Measurements from ENCODE around the gene VIL1. TPM values are rescaled to one million over a fixed set of nuclear protein-coding genes. Genes with fewer than 3 reads are reported as not detected.
A peak's percentile ranks its signal among the peaks of the same experiment; 100 is the strongest.

The VIL1 gene
- total RNA-seq (10 to 100 TPM; 10.7 to 27.9 (median 17.6) TPM), polyA plus RNA-seq (10 to 100 TPM; 10.1 to 12.6 TPM)

GRCh38 chr2:218418717-218419458 is at the start of gene VIL1:
Gene VIL1 (plus strand): TSS chr2:218419123. CDS start chr2:218423779, 4,656 bp downstream.
- H3K36me3 ChIP-seq: no peaks in the 10 kb centered on the region
- H3K27me3 ChIP-seq: no peaks in the 10 kb centered on the region
- DNase-seq (peak in 5 of 6 donors; percentile 60 to 91 (median 76)), FAIRE-seq (no peak), ATAC-seq (peak; percentile 95 to 99 (median 96))
- TF ChIP-seq CTCF (IDR thresholded peaks at IDR 0.05): no peak
- intact Hi-C loops (cut with DNase I): loop anchor here in 1 of 3 donors (10.0 kb wide), 1 partner anchor 46 kb away; no protein-coding TSS in a partner anchor
- no peaks in the 10 kb centered on the region for H3K9me3 ChIP-seq
- 29 to 32% methylated on average over 9 of the region's 9 CpGs for WGBS, 2 donors
- H3K4me1 ChIP-seq: no peaks in the 10 kb centered on the region
- peak within 1 kb of the TSS in 3 of 4 donors; percentile 20 to 53 (median 52) for H3K27ac ChIP-seq
- H3K4me3 ChIP-seq: peak within 1 kb of the TSS in 2 of 4 donors; percentile 12 to 39

GRCh38 chr2:218369330-218369729 is 49.6 kb upstream of the VIL1 start:
- no peaks in the 10 kb centered on the region for H3K27me3 ChIP-seq
- H3K4me1 ChIP-seq: peaks cover 0 to 3% (median 0%) of the 10 kb centered on the region in 3 donors
- WGBS, 2 donors: 48 to 50% methylated on average over 2 of the region's 2 CpGs
- ATAC-seq (peak in 1 of 4 donors; percentile 4), FAIRE-seq (no peak), DNase-seq (no peak)
- H3K9me3 ChIP-seq: no peaks in the 10 kb centered on the region
- intact Hi-C loops (cut with DNase I): no loop called here
- H3K4me3 ChIP-seq: no peak overlapping the region
- no peak for TF ChIP-seq CTCF (IDR thresholded peaks at IDR 0.05)
- H3K27ac ChIP-seq: peak overlapping the region in 2 of 4 donors; percentile 88 to 95
- H3K36me3 ChIP-seq: no peaks in the 10 kb centered on the region

DNA sequence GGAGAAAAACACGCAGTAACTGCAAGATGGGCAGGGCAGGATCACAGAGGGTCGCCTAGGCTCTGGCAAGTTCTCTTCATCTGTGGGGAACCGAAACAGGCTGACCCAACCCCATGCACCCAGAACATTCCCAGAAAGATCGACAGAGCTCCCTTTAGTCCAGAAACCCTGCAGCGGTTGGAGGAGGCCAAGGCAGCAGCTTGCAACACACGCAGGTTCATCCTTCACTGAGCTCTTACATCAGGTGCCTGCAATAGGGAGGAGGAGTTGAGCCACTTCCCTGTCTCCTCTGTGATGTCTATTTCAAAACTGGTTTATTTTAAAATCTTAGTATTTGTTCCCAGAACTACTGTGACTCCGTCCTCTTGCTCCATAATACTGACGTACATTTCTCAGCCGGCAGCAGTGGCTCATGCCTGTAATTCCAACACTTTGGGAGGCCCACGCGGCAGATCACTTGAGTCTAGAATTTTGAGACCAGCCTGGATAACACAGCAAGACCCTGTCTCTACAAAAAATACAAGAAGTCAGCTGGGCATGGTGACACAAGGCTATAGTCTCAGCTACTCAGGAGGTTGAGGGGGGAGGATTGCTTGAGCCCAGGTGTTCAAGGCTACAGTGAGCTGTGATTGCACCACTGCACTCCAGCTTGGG is 48.4 kb upstream of the VIL1 start:
- Histone ChIP-seq H3K27me3 (no peaks in the 10 kb centered on the region), H3K9me3 (no peaks in the 10 kb centered on the region), H3K4me1 (peaks cover 0 to 3% (median 0%) of the 10 kb centered on the region in 3 donors), H3K4me3 (no peak overlapping the region), H3K27ac (peak overlapping the region in 2 of 4 donors; percentile 57 to 95), H3K36me3 (no peaks in the 10 kb centered on the region)
- TF ChIP-seq CTCF (IDR thresholded peaks at IDR 0.05): no peak
- intact Hi-C loops (cut with DNase I): no loop called here
- peak in 2 of 4 donors; percentile 9 to 24 for ATAC-seq
- no peak for FAIRE-seq
- peak in 1 of 6 donors; percentile 47 for DNase-seq
- 77 to 82% methylated on average over 11 of the region's 11 CpGs for WGBS, 2 donors

- no peak for TF ChIP-seq CTCF (IDR thresholded peaks at IDR 0.05)
- Histone ChIP-seq H3K9me3 (no peaks in the 10 kb centered on the region), H3K27me3 (no peaks in the 10 kb centered on the region), H3K36me3 (no peaks in the 10 kb centered on the region), H3K4me1 (peaks cover 0 to 3% (median 0%) of the 10 kb centered on the region in 3 donors), H3K4me3 (no peak overlapping the region), H3K27ac (peak overlapping the region in 1 of 4 donors; percentile 95)
- ATAC-seq (no peak), FAIRE-seq (no peak), DNase-seq (no peak)
- intact Hi-C loops (cut with DNase I): no loop called here
These were observed 47.0 kb upstream of the VIL1 start for GRCh38 chr2:218371983-218372350.

Measured in pancreas (tissue), 10 donors.